Measurements from ENCODE around the gene CPEB3.
"Not testable (repeated sequence)": the region's sequence is repeated elsewhere in the genome, so short reads cannot be mapped to it uniquely, and the experiment has no call there.

Gene CPEB3

DNA sequence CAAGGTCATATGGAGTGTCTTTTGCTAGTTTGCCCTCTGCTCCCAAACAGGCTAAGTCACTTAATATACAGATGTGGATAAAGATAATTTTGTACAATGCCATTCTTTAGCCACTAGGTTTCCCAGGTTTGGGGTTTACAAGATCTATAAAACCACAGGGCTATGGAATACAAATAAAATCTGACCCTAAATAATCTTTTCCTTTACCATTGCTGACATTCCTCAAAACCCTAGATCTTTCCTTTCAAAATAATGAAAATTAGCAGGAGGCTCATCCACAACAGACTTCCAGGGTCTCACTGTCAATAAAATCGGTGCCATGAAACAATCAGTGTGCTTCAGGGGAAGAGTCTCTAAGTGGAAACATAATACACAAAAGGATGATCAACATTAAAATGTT, 148.4 kb downstream of the CPEB3 start:
- DNase-seq (ENCODE audit: low read depth), result no peak

GRCh38 chr10:92141147-92141546, 149.7 kb downstream of the CPEB3 start:
- DNase-seq (ENCODE audit: low read depth), result not testable (repeated sequence)

GRCh38 chr10:92134049-92134448, 156.8 kb downstream of the CPEB3 start:
- DNase-seq (ENCODE audit: low read depth), result not testable (repeated sequence)

DNA sequence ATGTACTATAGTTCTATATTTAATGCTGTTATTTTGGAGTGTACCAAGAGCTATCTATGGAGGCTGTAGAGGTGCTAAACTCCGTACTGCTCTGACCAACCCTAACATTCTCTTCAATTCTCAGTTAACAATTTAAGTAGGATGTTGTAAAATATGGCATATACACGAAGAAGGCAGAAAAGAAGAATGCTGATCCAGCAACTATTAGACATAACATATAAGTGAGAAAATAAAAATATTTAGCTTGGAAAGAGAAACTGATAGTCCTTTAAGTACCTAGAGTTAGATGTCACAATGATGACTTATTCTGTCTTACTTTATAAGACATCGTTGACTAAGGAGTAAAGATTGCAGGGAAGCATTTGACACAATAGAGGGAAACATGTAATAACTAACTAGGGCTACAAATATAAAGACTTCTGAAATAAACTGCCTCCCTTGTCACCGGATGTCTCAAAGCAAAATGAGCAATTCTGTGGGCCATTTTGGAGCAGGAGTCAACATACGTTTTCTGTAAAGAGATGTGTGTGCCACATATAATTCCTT, 159.5 kb downstream of the CPEB3 start:
- DNase-seq (ENCODE audit: low read depth), result no peak

DNA sequence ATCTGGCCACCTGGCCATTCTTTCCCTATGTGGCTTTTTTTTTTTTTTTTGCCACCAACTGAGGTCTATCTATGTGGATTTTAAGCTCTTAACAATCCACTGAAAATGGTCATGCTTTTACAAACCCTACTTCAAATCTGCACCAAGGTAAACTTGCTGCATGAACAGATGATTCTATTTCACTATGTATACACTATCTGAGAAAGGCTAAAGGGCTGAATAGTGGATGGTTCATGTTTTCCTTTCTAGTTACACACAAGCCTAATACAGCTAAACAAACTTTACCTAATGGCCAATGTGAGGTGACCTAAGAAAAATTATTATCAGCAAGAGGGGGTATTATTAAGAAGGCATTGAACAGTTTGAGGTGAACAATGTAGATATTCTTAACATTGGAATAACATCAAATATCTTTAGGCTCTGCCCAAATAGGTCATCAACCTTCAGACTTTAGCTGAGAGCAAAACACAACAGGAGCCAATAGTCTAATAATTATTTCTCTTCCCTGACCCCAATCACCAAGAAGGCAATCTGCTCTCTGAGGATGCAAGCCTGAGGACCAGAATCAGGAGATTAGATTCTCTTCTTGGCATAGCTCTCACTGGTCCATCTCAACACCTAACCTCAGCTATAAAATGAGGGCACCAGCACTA, 160.1 kb downstream of the CPEB3 start:
- DNase-seq (ENCODE audit: low read depth), result no peak

DNA sequence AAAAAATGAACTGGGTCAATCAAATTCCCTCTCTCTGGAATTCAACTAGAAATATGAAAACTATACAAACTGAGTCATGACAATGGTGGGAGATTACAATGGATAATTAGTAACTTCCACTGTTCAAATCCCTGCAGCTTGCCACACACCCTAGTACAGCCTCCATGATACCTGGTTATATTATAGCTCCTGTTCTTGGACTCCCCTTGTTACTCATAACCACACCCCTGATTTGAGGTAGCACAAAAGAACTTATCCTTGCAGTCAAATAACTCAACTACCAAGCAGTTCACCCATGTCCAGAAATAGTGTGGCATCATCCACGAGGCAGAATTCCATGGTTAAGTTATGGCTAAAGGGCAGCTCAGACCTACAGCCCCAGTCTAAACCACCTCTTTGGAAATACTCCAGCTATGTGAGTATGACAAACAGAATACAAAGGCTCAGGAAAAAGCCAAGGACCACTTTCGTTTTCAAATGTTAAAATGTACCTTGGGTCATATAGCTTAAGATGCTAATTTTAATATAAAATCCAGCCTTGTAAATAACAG, 164.7 kb downstream of the CPEB3 start:
- DNase-seq (ENCODE audit: low read depth), result no peak

- no peak for DNase-seq (ENCODE audit: low read depth)
Observed at GRCh38 chr10:92125144-92125543, 165.7 kb downstream of the CPEB3 start.

DNA sequence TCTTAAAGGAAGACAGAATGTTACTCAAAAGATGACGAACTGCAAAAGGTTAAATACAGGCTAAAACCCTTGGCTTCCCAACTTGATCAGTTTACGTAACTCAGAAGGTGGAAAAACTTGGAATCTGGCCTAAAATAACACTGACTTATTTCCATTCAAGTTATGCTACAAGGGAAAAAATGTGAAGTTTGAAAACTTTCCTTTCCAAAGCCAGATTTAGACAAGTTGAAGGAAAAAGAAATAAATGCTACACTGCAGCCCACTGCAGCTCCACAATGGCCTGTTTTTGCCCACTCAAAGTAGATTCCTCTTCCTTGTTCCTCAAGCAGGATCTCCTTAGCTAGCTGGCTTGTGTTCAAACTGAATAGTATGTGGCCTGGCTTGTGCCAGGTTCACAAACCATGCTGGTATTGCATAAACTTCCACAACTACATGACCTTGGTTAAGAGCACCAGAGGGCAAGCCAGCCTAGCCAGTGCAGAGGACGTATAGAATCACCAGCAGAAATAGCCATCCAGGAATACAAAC, 166.2 kb downstream of the CPEB3 start:
- no peak for DNase-seq (ENCODE audit: low read depth)

DNA sequence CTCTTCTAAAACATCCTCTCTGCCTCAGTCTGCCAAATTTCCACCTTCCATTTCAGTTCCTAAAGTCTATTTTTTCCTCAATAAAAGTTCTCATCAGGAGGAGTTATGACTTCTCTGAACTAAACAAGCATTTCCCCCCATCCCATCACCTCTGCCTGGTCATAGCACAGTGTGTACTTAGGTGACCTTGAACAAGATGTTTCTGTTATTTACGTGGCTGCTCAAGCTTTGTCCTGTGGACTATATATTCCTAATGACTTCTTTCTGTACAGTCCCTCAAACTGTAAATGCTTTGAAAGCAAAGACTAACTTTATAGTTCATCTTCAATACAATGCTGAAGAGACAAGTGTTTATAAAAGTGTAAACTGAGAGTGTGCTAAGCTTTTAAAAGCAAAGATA, 166.9 kb downstream of the CPEB3 start:
- no peak for DNase-seq (ENCODE audit: low read depth)

DNA sequence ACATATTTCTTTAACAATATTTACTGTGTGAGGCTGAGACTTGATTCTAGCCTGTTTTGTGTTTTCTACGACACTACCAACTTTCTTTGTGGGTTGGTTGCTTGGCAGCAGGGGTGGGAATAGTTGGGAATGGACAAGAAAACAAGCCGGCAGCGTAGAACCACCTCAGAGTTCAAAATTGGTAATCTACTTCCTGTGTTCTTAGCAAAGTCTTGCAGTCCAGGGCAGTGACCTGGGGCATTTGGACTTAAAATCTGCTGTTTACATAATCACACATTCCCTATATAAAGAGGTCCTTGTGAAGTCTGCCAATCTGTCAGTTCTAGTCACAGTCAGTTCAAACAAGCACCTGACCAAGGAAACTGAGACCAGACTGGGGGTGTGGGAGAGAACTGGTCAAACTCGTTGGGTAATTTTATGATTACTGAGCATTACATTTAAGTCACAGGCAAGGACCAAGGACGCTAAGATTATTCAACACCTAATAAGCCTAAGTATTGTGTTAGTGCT, 167.9 kb downstream of the CPEB3 start:
- DNase-seq (ENCODE audit: low read depth), result no peak

DNA sequence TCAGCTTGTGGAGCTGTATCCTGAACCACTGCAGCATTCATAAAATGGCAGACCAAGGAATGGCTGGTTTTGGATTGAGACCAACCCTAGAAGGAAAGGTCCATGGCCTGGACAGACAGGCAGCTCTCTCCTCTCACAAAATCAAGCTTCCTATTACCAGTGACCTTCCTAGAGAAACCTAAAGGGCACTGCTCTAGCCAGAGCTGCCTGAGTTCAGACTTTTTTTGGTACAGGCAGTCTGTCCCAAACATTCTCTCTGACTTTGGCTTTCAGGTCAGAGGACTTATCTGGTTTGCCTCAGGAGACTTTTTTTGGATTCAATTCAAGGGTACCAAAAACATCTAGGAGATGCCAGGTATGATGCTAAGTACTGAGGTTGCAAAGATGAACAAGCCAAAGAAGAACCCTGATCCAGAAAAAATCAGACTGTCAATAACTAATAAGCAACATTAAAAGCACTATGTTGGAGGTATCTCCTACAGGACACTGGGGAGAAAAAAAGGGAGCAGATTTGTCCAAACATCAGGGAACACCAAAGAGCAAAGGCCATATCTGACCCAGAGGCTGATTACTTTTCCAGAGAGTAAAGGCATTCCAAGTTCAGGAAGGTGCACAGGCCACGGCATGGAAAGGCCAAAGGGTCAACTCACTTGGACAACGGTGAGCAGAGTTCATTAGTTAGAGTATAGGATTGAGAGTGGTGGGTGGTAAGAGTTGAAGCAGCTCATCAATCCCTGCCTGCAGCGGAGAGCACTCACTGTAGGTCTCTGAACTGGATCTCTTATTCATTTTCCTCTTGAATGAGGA, 169.0 kb downstream of the CPEB3 start:
- no peak for DNase-seq (ENCODE audit: low read depth)

DNA sequence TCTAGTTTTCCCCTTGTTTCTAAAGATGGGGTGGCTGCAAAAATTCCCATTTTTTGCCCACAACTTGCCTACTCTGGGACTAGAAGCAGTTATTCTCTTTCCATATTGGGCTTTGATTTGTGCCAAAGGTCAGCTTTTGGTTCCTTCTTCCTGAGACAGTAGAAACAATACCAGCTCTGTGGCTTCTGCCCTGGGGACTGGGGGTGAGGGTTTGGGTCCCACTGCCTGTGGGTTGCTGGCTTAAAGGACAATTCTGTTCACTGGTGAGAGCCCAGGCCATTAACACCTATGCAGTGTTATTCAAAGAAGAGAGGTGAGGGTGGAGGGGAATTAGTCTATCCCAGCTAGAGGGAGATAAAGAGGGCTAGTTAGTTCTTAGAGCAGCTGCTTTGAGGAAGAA, 171.5 kb downstream of the CPEB3 start:
- DNase-seq (ENCODE audit: low read depth), result no peak

- not testable (repeated sequence) for DNase-seq (ENCODE audit: low read depth)
Observed at GRCh38 chr10:92114917-92115316, 176.0 kb downstream of the CPEB3 start.

- no peak for DNase-seq (ENCODE audit: low read depth)
Observed at GRCh38 chr10:92113911-92114600, 176.8 kb downstream of the CPEB3 start.

- DNase-seq (ENCODE audit: low read depth), result no peak
Observed at GRCh38 chr10:92112462-92112861, 178.4 kb downstream of the CPEB3 start.

DNA sequence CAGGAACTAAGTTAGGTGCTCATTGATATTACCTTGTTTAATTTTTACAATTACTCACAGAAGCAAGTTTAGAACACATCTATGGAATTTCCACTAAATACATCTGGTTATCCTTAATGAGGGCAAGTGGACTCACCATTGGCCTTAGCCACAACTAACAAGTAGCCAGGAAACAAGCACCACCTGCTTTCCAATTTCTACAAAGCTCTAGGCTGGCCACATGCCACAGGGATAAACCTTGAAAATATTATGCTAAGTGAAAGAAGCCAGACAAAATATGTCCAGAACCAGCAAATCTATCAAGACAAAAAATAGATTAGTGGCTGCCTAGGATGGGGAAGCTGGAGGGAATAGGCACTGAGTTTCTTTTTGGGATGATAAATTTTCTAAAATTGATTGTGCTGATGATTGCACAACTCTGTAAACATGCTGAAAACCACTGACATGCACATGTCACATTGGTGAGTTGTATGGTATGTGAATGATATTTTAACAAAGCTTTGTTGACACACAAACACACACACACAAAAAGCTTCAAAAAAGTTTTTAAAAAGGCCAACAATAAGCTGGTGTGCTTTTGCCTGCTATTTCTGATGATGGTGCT, 179.4 kb downstream of the CPEB3 start:
- DNase-seq (ENCODE audit: low read depth), result no peak

DNA sequence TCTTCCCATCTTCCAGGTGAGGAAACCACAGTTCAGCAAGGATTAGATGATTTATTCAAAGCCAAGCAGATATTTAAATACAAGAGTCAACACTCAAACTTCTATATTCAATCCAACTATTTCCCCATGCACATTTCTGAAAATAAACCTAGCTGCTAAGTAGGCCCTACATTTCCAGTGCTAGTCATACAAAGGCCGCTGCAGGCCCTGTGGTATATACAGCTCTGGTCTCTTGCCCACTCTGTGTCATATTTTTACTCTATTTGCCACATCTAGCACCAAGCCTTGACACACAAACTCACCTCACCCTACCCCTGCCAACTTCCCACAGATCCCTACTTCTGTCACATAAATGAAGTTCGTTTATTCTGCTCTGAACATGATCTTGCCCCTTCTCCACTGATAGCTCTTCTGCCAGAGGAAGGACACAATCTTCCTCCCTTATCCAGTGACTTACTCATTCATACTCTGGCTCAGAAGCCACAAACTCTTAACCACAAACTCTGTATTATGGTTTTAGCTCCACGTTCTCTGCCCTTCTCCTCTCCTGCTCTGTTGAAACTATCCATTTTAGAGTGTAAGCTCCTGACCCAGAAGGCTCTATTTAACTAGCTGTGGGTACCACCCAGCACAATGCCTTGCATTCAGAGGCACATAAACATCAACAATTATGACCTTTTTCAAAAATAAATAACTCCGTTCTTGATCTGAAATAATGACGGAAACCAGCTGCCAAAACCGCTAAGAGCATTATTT, 180.7 kb downstream of the CPEB3 start:
- no peak for DNase-seq (ENCODE audit: low read depth)

DNA sequence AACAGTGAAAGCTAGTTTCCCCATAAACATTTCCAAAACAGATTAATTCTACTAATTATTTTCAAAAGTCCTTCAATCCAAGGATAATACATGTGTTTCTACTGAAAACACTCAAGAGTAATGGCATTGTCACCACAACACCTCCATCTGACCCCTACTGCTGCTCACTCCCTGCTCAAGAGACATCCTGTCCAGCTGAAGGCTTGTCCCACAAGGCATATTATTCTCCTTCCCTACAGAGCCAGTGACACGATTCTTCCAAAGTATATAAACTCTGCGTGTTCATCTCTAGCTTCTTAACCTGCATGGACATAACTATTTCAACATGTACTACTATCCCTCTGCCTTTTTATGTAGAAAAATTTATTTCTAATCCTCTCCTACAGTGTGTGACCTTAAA, 182.1 kb downstream of the CPEB3 start:
- DNase-seq (ENCODE audit: low read depth), result no peak

- DNase-seq (ENCODE audit: low read depth), result no peak
Observed at GRCh38 chr10:92108120-92108519, 182.8 kb downstream of the CPEB3 start.

DNA sequence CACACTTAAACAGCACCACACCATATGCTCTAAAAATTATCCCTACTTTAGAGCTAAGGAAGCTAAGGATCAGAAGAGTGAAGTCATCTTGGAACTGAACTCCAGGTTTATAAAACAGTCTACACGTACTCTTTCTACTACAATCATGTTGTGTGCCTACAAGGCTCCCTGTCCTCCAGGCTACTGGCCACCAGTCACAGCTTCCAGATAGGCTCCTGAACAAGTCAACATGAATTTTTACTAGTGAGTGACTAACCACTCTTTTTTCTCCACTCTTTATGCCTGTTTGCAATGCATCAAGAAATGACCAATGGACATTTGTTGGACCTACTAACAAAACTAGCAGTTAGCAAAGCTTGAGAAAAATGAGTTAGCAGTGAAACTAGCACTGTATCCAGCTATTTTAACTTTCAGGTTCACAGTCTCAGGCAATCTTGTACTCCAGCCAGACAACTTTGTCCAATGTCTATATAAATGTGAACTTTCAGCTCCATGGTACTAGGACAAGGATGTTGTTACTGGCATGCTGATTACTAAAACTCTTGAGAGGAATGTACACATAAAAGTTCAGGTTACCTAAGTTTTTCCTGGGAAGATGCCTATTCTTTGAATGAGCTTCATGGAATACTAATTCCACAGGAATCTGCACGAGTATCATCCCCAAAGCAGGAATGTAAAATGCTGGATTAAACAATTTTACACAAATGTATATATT, 187.3 kb downstream of the CPEB3 start:
- no peak for DNase-seq (ENCODE audit: low read depth)
